NCI-H2107 treated with DMSO at 0.1 percent for 48 hours (cell line): ENCODE data around the gene HSBP1.

Experiments
- DNase-seq: peaks from one replicate; lab custom pipeline; 2025; ENCODE audit not compliant: unreplicated experiment; lab: John Stamatoyannopoulos, UW

Gene HSBP1

GRCh38 chr16:83807710-83808572 lies at the start of gene HSBP1:
Gene HSBP1, plus strand, starts transcription at chr16:83807978. Its CDS starts 99 bp downstream, at chr16:83808077.
- peak; percentile 64 for DNase-seq

GRCh38 chr16:83762141-83762991 lies 45.4 kb upstream of the HSBP1 start:
- DNase-seq: no peak

GRCh38 chr16:83762992-83763358 lies 44.8 kb upstream of the HSBP1 start:
- DNase-seq: no peak

GRCh38 chr16:83768986-83769385 lies 38.8 kb upstream of the HSBP1 start:
- no peak for DNase-seq

- no peak for DNase-seq
These were observed 38.3 kb upstream of the HSBP1 start for GRCh38 chr16:83769397-83770008.

- DNase-seq: no peak
These were observed 36.4 kb upstream of the HSBP1 start for GRCh38 chr16:83771306-83771942.

GRCh38 chr16:83772806-83773205 lies 35.0 kb upstream of the HSBP1 start:
- no peak for DNase-seq

GRCh38 chr16:83774066-83774465 lies 33.7 kb upstream of the HSBP1 start:
- no peak for DNase-seq

- no peak for DNase-seq
These were observed 30.8 kb upstream of the HSBP1 start for GRCh38 chr16:83776944-83777343.

GRCh38 chr16:83779886-83780285 lies 27.9 kb upstream of the HSBP1 start:
- DNase-seq: no peak

- no peak for DNase-seq
These were observed 22.3 kb upstream of the HSBP1 start for GRCh38 chr16:83785455-83785854.

- DNase-seq: no peak
These were observed 18.0 kb upstream of the HSBP1 start for GRCh38 chr16:83789642-83790401.

GRCh38 chr16:83791916-83792315 lies 15.9 kb upstream of the HSBP1 start:
- no peak for DNase-seq

- no peak for DNase-seq
These were observed 15.4 kb upstream of the HSBP1 start for GRCh38 chr16:83792391-83792790.

GRCh38 chr16:83793179-83793578 lies 14.6 kb upstream of the HSBP1 start:
- DNase-seq: peak; percentile 18

- no peak for DNase-seq
These were observed 12.8 kb upstream of the HSBP1 start for GRCh38 chr16:83794860-83795554.

- no peak for DNase-seq
These were observed 10.8 kb upstream of the HSBP1 start for GRCh38 chr16:83797013-83797412.

GRCh38 chr16:83799336-83799735 lies 8.4 kb upstream of the HSBP1 start:
- DNase-seq: no peak

GRCh38 chr16:83802135-83802534 lies 5.6 kb upstream of the HSBP1 start:
- DNase-seq: no peak
